Limb (tissue), 2 donors: ENCODE results near the gene GFM2.
"Not testable (repeated sequence)": the region's sequence is repeated elsewhere in the genome, so short reads cannot be mapped to it uniquely, and the experiment has no call there.

Experiments used
- DNase-seq, 2 donors: peaks; one replicate each; pipeline ENCODE4 v3.0.0-alpha.2; 2016; ENCODE audit errors: extremely low spot score in 2 of 2

The GFM2 gene

DNA sequence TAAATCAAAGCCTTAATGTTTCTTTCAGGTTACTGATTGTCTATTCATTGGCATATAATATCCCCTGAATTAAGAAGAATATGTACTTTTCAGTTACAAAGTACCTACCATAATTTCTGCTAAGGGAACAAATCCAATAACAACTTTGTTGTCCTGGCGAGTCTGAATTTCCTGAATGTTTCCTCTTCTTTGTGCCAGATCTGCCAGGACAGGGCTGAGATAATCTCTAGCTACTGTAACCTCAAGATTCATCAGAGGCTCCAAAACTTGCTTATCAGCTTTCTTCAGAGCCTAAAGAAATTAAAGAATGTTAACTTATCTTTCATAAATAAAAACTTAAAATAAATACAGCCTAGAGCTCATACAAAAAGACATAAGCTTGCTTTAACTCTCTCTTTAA is 44.6 kb downstream of the GFM2 start:
- DNase-seq = no peak

GRCh38 chr5:74717596-74717995 is 49.3 kb downstream of the GFM2 start:
- DNase-seq = no peak

DNA sequence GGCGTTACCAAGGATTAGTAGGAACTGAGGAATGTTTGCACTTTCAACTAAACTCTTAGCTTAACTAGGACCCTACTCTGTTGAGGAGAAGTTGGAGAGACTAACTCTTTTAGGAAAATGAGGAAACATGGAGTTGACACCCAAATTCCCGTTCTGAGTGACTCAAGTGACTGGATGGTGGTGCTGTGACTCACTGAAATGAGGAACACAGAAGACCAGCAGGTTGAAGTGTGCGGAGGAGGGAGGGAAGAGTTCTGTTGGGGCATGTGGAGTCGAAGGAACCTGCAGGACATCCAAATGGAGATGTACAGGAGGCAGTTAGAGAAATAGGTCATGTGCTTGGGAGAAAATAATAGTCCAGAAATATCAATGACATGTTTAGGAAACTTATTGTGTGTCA is 73.7 kb downstream of the GFM2 start:
- no peak for DNase-seq

DNA sequence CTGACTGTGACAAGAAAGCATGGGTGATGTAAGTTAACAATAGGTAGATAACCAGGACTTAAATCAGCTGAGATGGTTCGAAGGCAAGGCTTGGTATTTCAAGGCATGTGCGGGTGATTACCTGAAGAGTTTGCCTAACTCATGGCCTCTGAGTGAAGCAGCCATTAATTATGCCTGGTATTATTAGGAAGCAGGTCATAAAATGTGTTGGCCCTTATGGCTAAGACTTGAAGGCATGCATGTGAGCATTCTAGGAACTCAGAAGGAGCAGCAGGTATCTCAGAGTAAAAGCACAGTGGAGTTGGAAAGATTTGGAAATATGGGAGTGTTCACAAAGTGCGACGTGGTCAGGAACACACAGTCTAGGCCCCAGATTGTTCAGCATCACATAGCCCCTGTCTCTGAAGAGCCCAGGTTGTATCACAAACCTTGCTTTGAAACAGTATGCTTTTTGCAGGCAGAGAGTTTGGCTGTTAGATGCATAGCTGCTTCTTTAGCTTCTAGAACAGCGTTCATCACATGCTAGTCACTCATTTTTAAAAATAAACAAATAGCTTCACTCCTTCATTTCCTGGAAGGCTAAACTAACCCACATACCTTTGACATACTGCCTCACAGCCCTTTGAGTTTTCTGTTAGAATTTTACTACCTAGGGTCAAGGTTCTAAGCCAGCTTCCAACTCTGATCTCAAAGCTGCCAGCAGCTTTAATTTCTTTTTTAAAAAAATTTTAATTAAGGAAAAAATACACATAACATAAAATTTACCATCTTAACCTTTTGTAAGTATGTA is 79.8 kb downstream of the GFM2 start:
- DNase-seq = no peak

GRCh38 chr5:74685979-74686631 is 80.8 kb downstream of the GFM2 start:
- DNase-seq = no peak

- peak; percentile 61 to 85 for DNase-seq
These were observed 81.7 kb downstream of the GFM2 start, which contains the start of gene HEXB for GRCh38 chr5:74684900-74685851. Gene HEXB, plus strand, starts transcription at chr5:74685233. Its CDS starts 28 bp downstream, at chr5:74685261.

- no peak for DNase-seq
These were observed 87.0 kb downstream of the GFM2 start for GRCh38 chr5:74679966-74680365.

GRCh38 chr5:74679300-74679699 is 87.6 kb downstream of the GFM2 start:
- not testable (repeated sequence) for DNase-seq

DNA sequence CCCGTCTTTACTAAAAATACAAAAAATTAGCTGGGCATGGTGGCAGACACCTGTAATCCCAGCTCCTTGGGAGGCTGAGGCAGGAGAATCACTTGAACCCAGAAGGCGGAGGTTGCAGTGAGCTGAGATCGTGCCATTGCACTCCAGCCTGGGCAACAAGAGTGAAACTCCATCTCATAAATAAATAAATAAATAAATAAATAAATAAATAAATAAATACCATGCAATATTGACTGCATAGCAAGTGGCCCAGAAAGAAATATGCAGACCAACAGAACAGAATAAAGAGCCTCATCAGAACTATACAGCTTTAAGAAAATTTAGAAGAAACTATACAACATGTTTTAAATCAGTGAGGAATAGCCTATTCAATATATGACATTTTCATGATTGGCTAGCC is 88.8 kb downstream of the GFM2 start:
- DNase-seq = not testable (repeated sequence)

DNA sequence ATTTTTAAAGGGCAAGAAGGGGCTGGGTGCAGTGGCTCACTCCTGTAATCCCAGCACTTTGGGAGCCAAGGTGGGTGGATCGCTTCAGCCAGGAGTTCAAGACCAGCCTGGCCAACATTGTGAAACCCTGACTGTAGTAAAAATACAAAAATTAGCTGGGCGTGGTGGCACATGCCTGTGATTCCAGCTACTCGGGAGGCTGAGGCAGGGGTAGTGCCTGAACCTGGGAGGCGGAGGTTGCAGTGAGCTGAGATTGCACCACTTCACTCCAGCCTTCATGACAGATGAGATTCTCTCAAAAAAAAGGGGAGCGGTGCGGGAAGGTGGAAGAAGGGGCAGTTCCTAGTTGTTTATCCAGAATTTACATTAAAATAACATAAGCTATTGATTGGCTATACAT is 90.5 kb downstream of the GFM2 start:
- not testable (repeated sequence) for DNase-seq

- DNase-seq = peak in 1 of 2 donors; percentile 55
These were observed 93.7 kb downstream of the GFM2 start for GRCh38 chr5:74673011-74673790.

DNA sequence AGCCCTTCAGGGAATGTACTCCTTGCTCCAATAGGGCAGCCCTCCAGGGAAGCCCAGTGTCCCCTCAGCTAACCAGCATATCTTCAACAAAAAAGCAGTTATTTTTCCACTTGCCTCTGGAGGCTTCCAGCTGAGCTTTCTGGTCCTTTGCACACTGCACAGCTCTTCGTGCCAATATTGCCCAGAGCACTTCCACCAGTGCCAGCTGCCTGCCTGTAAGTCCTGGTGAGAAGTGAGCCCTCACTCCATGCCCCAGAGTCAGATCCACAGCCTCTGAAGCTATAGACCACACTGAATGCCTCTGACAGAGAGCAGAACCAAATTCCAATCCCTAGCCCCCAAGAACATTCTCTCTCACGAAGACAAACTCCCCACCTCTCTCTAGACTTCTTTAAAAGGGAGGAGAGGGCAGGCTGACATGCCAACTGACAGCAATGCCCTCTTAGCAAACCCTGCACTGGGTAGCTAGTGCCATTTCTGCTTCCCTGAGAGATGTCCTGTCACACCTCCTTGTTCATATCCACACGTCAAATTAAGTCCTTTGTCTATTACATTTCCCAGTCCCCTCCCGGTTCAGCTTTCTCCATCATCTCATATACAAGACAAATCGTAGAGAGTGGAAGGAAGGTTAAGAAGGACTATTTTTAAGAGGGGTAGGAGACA is 94.6 kb downstream of the GFM2 start:
- no peak for DNase-seq
